ENCODE results near the gene MRPL22. TPM values are rescaled to one million over a fixed set of nuclear protein-coding genes. Genes with fewer than 3 reads are reported as not detected.

MRPL22 gene
- total and polyA plus RNA-seq, 2 of the 13 experiments (the other 11 are each of a cell fraction or from before 2014, with no cell fraction given): 66.8 to 84.8 TPM

DNA sequence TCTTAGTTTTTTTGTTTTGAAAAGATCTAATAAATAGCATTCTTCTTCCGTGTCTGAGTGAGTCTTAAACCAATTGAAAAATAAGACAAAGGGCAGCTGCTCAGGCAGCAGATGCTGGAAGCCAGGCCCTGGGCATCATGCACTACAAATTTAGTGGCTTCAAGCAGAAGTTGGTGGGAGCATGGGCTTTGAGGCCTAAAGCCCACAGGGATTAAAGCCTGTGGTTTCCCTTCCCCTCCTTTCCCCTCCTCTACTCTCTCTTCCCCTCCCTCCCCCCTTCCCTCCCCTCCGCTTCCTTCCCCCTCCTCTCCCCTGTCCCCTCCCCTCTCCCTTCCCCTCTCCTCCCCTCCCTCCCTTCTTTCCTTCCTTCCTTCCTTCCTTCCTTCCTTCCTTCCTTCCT lies 52.6 kb downstream of the MRPL22 start:
- Histone ChIP-seq H4K20me1 (ENCODE audit: insufficient read depth, low read length) (no peaks in the 10 kb centered on the region), H3K4me3 (replicated peaks in 1 of 3; ENCODE audit: insufficient read depth in 1 of 3, low read depth in 2 of 3, low read length in 3 of 3) (no peak overlapping the region), H3K27me3 (ENCODE audit: control insufficient read depth in 1 of 2, insufficient read depth in 2 of 2, low read length in 2 of 2) (no peaks in the 10 kb centered on the region), H3K36me3 (replicated peaks in 1 of 2; ENCODE audit: control insufficient read depth in 1 of 2, insufficient read depth in 2 of 2, low read length in 2 of 2) (no peaks in the 10 kb centered on the region), H3K4me1 (ENCODE audit: insufficient read depth, low read length) (peaks cover 12% of the 10 kb centered on the region; the same call in 1 of the 2 replicates), H3K4me2 (ENCODE audit: low read depth, low read length) (no peak overlapping the region), H3K9me3 (ENCODE audit: low read length) (no peaks in the 10 kb centered on the region), H3K9ac (ENCODE audit: insufficient read depth, low read depth, low read length) (no peak overlapping the region), H2AFZ (ENCODE audit: low read length) (no peak overlapping the region), H3K27ac (ENCODE audit: extremely low read length, insufficient read depth, low read length) (no peak overlapping the region), H3K79me2 (ENCODE audit: insufficient read depth, low read length) (no peaks in the 10 kb centered on the region)
- no peak for ATAC-seq
- intact Hi-C loops (cut with micrococcal nuclease; ENCODE audit: unreplicated experiment): no loop called here
- POLR2A ChIA-PET: no interaction called here
- in situ Hi-C loops (cut with HindIII; ENCODE audit: extremely low pct_ligation_motif_present, low pct_unique_long_range_greater_than_20kb): no loop called here
- no TSS peak for BruUV-seq (replicated peaks)
- DNase-seq (ENCODE audit: low spot score): no peak
- CTCF ChIA-PET (ENCODE audit: low intra/inter-chr PET ratio, low total read pairs): no interaction called here
- 18% methylated on average over 2 of the region's 2 CpGs for WGBS (ENCODE audit: low lambda C conversion rate)
- no peak for FAIRE-seq
- TF ChIP-seq NCOA5 (CRISPR knock-in tag; IDR thresholded peaks at IDR 0.05): no peak
- TF ChIP-seq RBFOX2 (IDR thresholded peaks at IDR 0.05; ENCODE audit: low read depth, low read length): no peak
- TF ChIP-seq ZNF780A (CRISPR knock-in tag; IDR thresholded peaks at IDR 0.05): no peak
- TF ChIP-seq SOX6 (IDR thresholded peaks at IDR 0.05): no peak
- no peak for TF ChIP-seq SOX6 (CRISPR knock-in tag; IDR thresholded peaks at IDR 0.05)
- no peak for TF ChIP-seq RARA (CRISPR knock-in tag; IDR thresholded peaks at IDR 0.05)
- TF ChIP-seq ZSCAN9 (CRISPR knock-in tag; IDR thresholded peaks at IDR 0.05; ENCODE audit: borderline replicate concordance): no peak
- no peak for TF ChIP-seq ZNF350 (CRISPR knock-in tag; IDR thresholded peaks at IDR 0.05; ENCODE audit: borderline replicate concordance, low read depth)
- TF ChIP-seq KMT2A (CRISPR knock-in tag; IDR thresholded peaks at IDR 0.05): no peak
- no peak for TF ChIP-seq MBNL3 (CRISPR knock-in tag; conservative IDR thresholded peaks at IDR 0.05)
- TF ChIP-seq SOX13 (IDR thresholded peaks at IDR 0.05): no peak
- no peak for TF ChIP-seq SOX13 (CRISPR knock-in tag; conservative IDR thresholded peaks at IDR 0.05 in 1 of 2, IDR thresholded peaks at IDR 0.05 in 1 of 2)
- no peak for TF ChIP-seq ATF5 (CRISPR knock-in tag; IDR thresholded peaks at IDR 0.05; ENCODE audit: low read depth)
